MM.1S (cell line): ENCODE data around the gene CDT1.

ENCODE experiments used
- DNase-seq: peaks from one replicate; pipeline ENCODE4 v3.0.0-alpha.2; 2015
- H2AFZ ChIP-seq: fragments of 300-600 bp; sonication (generic); 2 replicates; pipeline ENCODE4 v1.6.0; 2016; ENCODE audit warnings: antibody characterized with exemption, low read length
- H3F3A ChIP-seq: fragments of 300-600 bp; sonication (generic); 2 replicates; pipeline ENCODE4 v1.6.1; 2016; ENCODE audit warnings: mild to moderate bottlenecking, antibody characterized with exemption, low read length, moderate library complexity, mixed read lengths; ENCODE audit not compliant: insufficient read depth
- H3K27ac ChIP-seq: fragments of 300-600 bp; sonication (generic); 2 replicates; pipeline ENCODE4 v1.5.1; 2016; ENCODE audit warnings: mild to moderate bottlenecking, low read length
- H3K27me3 ChIP-seq: fragments of 300-600 bp; sonication (generic); replicated peaks from 2 replicates; pipeline ENCODE4 v1.6.0; 2016; ENCODE audit warnings: low read length; ENCODE audit not compliant: insufficient read depth
- H3K36me3 ChIP-seq: fragments of 300-600 bp; sonication (generic); replicated peaks from 2 replicates; pipeline ENCODE4 v1.6.1; 2016; ENCODE audit warnings: mild to moderate bottlenecking, low read length, mixed read lengths; ENCODE audit not compliant: insufficient read depth
- H3K4me1 ChIP-seq: fragments of 300-600 bp; sonication (generic); 2 replicates; pipeline ENCODE4 v1.6.1; 2016; ENCODE audit warnings: low read length, mixed read lengths
- H3K4me2 ChIP-seq: fragments of 300-600 bp; sonication (generic); 2 replicates; pipeline ENCODE4 v1.6.0; 2016; ENCODE audit warnings: low read depth, low read length
- H3K4me3 ChIP-seq: fragments of 300-600 bp; sonication (generic); 2 replicates; pipeline ENCODE4 v1.5.1; 2016; ENCODE audit warnings: low read length, mixed read lengths
- H3K79me2 ChIP-seq: fragments of 300-600 bp; sonication (generic); 2 replicates; pipeline ENCODE4 v1.6.1; 2016; ENCODE audit warnings: mixed run types, low read length, mixed read lengths
- H3K9ac ChIP-seq: fragments of 300-600 bp; sonication (generic); 2 replicates; pipeline ENCODE4 v1.6.1; 2016; ENCODE audit warnings: low read length, mixed read lengths
- H3K9me2 ChIP-seq: fragments of 300-600 bp; sonication (generic); replicated peaks from 2 replicates; pipeline ENCODE4 v1.6.1; 2016; ENCODE audit warnings: mild to moderate bottlenecking, low read length, mixed read lengths; ENCODE audit not compliant: insufficient read depth
- H3K9me3 ChIP-seq: fragments of 300-600 bp; sonication (generic); replicated peaks from 2 replicates; pipeline ENCODE4 v1.6.1; 2016; ENCODE audit warnings: mild to moderate bottlenecking, low read length, mixed read lengths; ENCODE audit not compliant: insufficient read depth
- H4K20me1 ChIP-seq: fragments of 300-600 bp; sonication (generic); 2 replicates; pipeline ENCODE4 v1.6.1; 2016; ENCODE audit warnings: mild to moderate bottlenecking, low read length, moderate library complexity, mixed read lengths; ENCODE audit not compliant: insufficient read depth
- CTCF ChIP-seq: fragments of 300-600 bp; sonication (generic); IDR thresholded peaks from 2 replicates; pipeline ENCODE4 v1.5.1; 2016; ENCODE audit warnings: antibody characterized with exemption, low read length, mixed read lengths
- EZH2 ChIP-seq: fragments of 300-600 bp; sonication (generic); optimal IDR thresholded peaks from 2 replicates; pipeline ENCODE3; 2017; ENCODE audit warnings: low read depth, mild to moderate bottlenecking, antibody characterized with exemption, low read length, mixed read lengths
- EZH2phosphoT487 ChIP-seq: fragments of 300-600 bp; sonication (generic); IDR thresholded peaks from 2 replicates; pipeline ENCODE4 v1.6.1; 2018; ENCODE audit warnings: antibody characterized with exemption, low read length

CDT1 gene

GRCh38 chr16:88761143-88761534, 42.5 kb upstream of the CDT1 start:
- H3K9me2 ChIP-seq = no peaks in the 10 kb centered on the region
- no peak overlapping the region for H3K27ac ChIP-seq
- no peaks in the 10 kb centered on the region for H3K9me3 ChIP-seq
- H3K4me2 ChIP-seq = no peak overlapping the region
- no peak overlapping the region for H2AFZ ChIP-seq
- H3K4me1 ChIP-seq = no peaks in the 10 kb centered on the region
- peaks cover 9% of the 10 kb centered on the region for H4K20me1 ChIP-seq
- no peaks in the 10 kb centered on the region for H3F3A ChIP-seq
- peaks cover 91% of the 10 kb centered on the region for H3K79me2 ChIP-seq
- no peaks in the 10 kb centered on the region for H3K36me3 ChIP-seq
- no peak for DNase-seq
- no peak for TF ChIP-seq CTCF
- TF ChIP-seq EZH2phosphoT487 = no peak
- TF ChIP-seq EZH2 = no peak
- no peak overlapping the region for H3K4me3 ChIP-seq
- H3K9ac ChIP-seq = no peak overlapping the region
- H3K27me3 ChIP-seq = no peaks in the 10 kb centered on the region

GRCh38 chr16:88761830-88762229, 41.8 kb upstream of the CDT1 start:
- no peaks in the 10 kb centered on the region for H3F3A ChIP-seq
- H4K20me1 ChIP-seq = peaks cover 15% of the 10 kb centered on the region
- H3K4me3 ChIP-seq = no peak overlapping the region
- no peaks in the 10 kb centered on the region for H3K4me1 ChIP-seq
- peaks cover 96% of the 10 kb centered on the region for H3K79me2 ChIP-seq
- no peaks in the 10 kb centered on the region for H3K9me2 ChIP-seq
- H3K4me2 ChIP-seq = no peak overlapping the region
- no peak for TF ChIP-seq EZH2phosphoT487
- TF ChIP-seq EZH2 = no peak
- TF ChIP-seq CTCF = no peak
- no peaks in the 10 kb centered on the region for H3K36me3 ChIP-seq
- no peaks in the 10 kb centered on the region for H3K9me3 ChIP-seq
- DNase-seq = no peak
- no peak overlapping the region for H2AFZ ChIP-seq
- no peaks in the 10 kb centered on the region for H3K27me3 ChIP-seq
- no peak overlapping the region for H3K9ac ChIP-seq
- H3K27ac ChIP-seq = no peak overlapping the region

GRCh38 chr16:88762258-88762870, 41.2 kb upstream of the CDT1 start:
- no peak overlapping the region for H3K9ac ChIP-seq
- H4K20me1 ChIP-seq = peaks cover 17% of the 10 kb centered on the region
- H3K9me3 ChIP-seq = no peaks in the 10 kb centered on the region
- no peak overlapping the region for H3K4me2 ChIP-seq
- H3F3A ChIP-seq = no peaks in the 10 kb centered on the region
- DNase-seq = no peak
- H3K27ac ChIP-seq = no peak overlapping the region
- H3K36me3 ChIP-seq = no peaks in the 10 kb centered on the region
- no peak overlapping the region for H3K4me3 ChIP-seq
- H2AFZ ChIP-seq = no peak overlapping the region
- peaks cover 96% of the 10 kb centered on the region for H3K79me2 ChIP-seq
- H3K27me3 ChIP-seq = no peaks in the 10 kb centered on the region
- TF ChIP-seq CTCF (no peak), EZH2 (no peak), EZH2phosphoT487 (no peak)
- H3K4me1 ChIP-seq = no peaks in the 10 kb centered on the region
- H3K9me2 ChIP-seq = no peaks in the 10 kb centered on the region
